H9 (cell line): ENCODE measurements around the gene UTF1. TPM values are rescaled to one million over a fixed set of nuclear protein-coding genes. Genes with fewer than 3 reads are reported as not detected.

Experiments used
- DNase-seq: peaks from one replicate; pipeline ENCODE4 v3.0.0-alpha.2; 2017
- H2AFZ ChIP-seq: one replicate; pipeline ENCODE4 v1.6.1; 2013; ENCODE audit warnings: mild to moderate bottlenecking, low read length, control low read depth, moderate library complexity
- H2AK5ac ChIP-seq: 2 replicates; pipeline ENCODE4 v1.6.1; 2013; ENCODE audit warnings: low read length, control low read depth, mixed read lengths; ENCODE audit not compliant: insufficient read length
- H2BK120ac ChIP-seq: one replicate; pipeline ENCODE4 v1.6.1; 2013; ENCODE audit warnings: low read depth, mild to moderate bottlenecking, low read length, control low read depth, inconsistent platforms; ENCODE audit not compliant: poor library complexity, severe bottlenecking
- H2BK12ac ChIP-seq: 2 replicates; pipeline ENCODE4 v1.6.1; 2013; ENCODE audit warnings: low read length, control low read depth, mixed read lengths, low read depth; ENCODE audit not compliant: insufficient read length
- H2BK15ac ChIP-seq: 2 replicates; pipeline ENCODE4 v1.6.1; 2013; ENCODE audit warnings: low read depth, low read length, control low read depth
- H2BK20ac ChIP-seq: one replicate; pipeline ENCODE4 v1.6.1; 2013; ENCODE audit warnings: low read depth, mild to moderate bottlenecking, low read length, control low read depth, inconsistent platforms; ENCODE audit not compliant: poor library complexity, severe bottlenecking
- H2BK5ac ChIP-seq: 2 replicates; pipeline ENCODE4 v1.6.1; 2013; ENCODE audit warnings: low read length, control low read depth, mixed read lengths; ENCODE audit not compliant: insufficient read length
- H3K14ac ChIP-seq: 2 replicates; pipeline ENCODE4 v1.6.1; 2013; ENCODE audit warnings: low read length, control low read depth; ENCODE audit not compliant: insufficient read depth
- H3K18ac ChIP-seq: 2 replicates; pipeline ENCODE4 v1.6.1; 2013; ENCODE audit warnings: low read depth, mild to moderate bottlenecking, mixed read lengths, low read length, control low read depth; ENCODE audit not compliant: insufficient read length
- H3K23ac ChIP-seq: 2 replicates; pipeline ENCODE4 v1.6.1; 2013; ENCODE audit warnings: low read length, control low read depth, mixed read lengths, low read depth; ENCODE audit not compliant: insufficient read length
- H3K23me2 ChIP-seq: 2 replicates; pipeline ENCODE4 v1.6.1; 2013; ENCODE audit warnings: low read depth, mild to moderate bottlenecking, mixed read lengths, low read length, control low read depth; ENCODE audit not compliant: insufficient read length, poor library complexity, severe bottlenecking
- H3K27ac ChIP-seq: 2 replicates; pipeline ENCODE4 v1.5.1; 2013; ENCODE audit warnings: low read length, control low read depth, mixed read lengths, low read depth; ENCODE audit not compliant: insufficient read length
- H3K27me3 ChIP-seq: 2 replicates; pipeline ENCODE4 v1.6.1; 2013; ENCODE audit warnings: low read length, control low read depth, inconsistent platforms; ENCODE audit not compliant: insufficient read depth
- H3K4ac ChIP-seq: 2 replicates; pipeline ENCODE4 v1.6.1; 2013; ENCODE audit warnings: low read depth, mild to moderate bottlenecking, control low read depth, inconsistent platforms, low read length, moderate library complexity
- H3K4me1 ChIP-seq: 2 replicates; pipeline ENCODE4 v1.6.1; 2013; ENCODE audit warnings: low read length, control low read depth, inconsistent platforms; ENCODE audit not compliant: insufficient read depth
- H3K4me2 ChIP-seq: 2 replicates; pipeline ENCODE4 v1.6.1; 2013; ENCODE audit warnings: low read length, control low read depth, mixed read lengths; ENCODE audit not compliant: insufficient read length, insufficient read depth
- H3K56ac ChIP-seq: 2 replicates; pipeline ENCODE4 v1.6.1; 2013; ENCODE audit warnings: low read depth, mild to moderate bottlenecking, mixed read lengths, low read length, control low read depth; ENCODE audit not compliant: insufficient read length
- H3K79me1 ChIP-seq: 2 replicates; pipeline ENCODE4 v1.6.1; 2013; ENCODE audit warnings: low read depth, mild to moderate bottlenecking, moderate library complexity, low read length, control low read depth, inconsistent platforms; ENCODE audit not compliant: insufficient read depth, poor library complexity, severe bottlenecking
- H3K79me2 ChIP-seq: 2 replicates; pipeline ENCODE4 v1.6.1; 2013; ENCODE audit warnings: low read length, control low read depth, inconsistent platforms; ENCODE audit not compliant: insufficient read depth
- H3K9ac ChIP-seq: 2 replicates; pipeline ENCODE4 v1.6.1; 2013; ENCODE audit warnings: low read length, control low read depth, mixed read lengths; ENCODE audit not compliant: insufficient read length; ENCODE audit errors: extremely low read depth
- H3K9me3 ChIP-seq: one replicate; pipeline ENCODE4 v1.6.1; 2013; ENCODE audit warnings: low read depth, low read length, inconsistent platforms; ENCODE audit not compliant: control insufficient read depth
- H3T11ph ChIP-seq: one replicate; pipeline ENCODE4 v1.6.1; 2013; ENCODE audit warnings: mild to moderate bottlenecking, low read length, control low read depth, inconsistent platforms
- H4K20me1 ChIP-seq: one replicate; pipeline ENCODE4 v1.6.1; 2013; ENCODE audit not compliant: control insufficient read depth, insufficient read length, insufficient read depth
- H4K5ac ChIP-seq: 2 replicates; pipeline ENCODE4 v1.6.1; 2013; ENCODE audit warnings: low read depth, mild to moderate bottlenecking, mixed read lengths, low read length, control low read depth; ENCODE audit not compliant: insufficient read length
- H4K8ac ChIP-seq: replicated peaks from 2 replicates; pipeline ENCODE4 v1.6.1; 2013; ENCODE audit warnings: low read length, control low read depth, mixed read lengths, low read depth; ENCODE audit not compliant: insufficient read length
- H4K91ac ChIP-seq: 2 replicates; pipeline ENCODE4 v1.6.1; 2013; ENCODE audit warnings: low read depth, mild to moderate bottlenecking, moderate library complexity, mixed read lengths, low read length, control low read depth; ENCODE audit not compliant: insufficient read length
- H3K27ac Mint-ChIP-seq, 3 experiments: 2 replicates in 2 of 3; 3 replicates in 1 of 3; pipeline ENCODE4 v1.8.0; 2020 to 2021; ENCODE audit warnings: mixed read lengths in 3 of 3, mild to moderate bottlenecking in 1 of 3, moderate library complexity in 1 of 3
- H3K27me3 Mint-ChIP-seq: 2 replicates; pipeline ENCODE4 v1.8.0; 2021; ENCODE audit warnings: low read depth, mild to moderate bottlenecking, moderate library complexity, mixed read lengths
- H3K36me3 Mint-ChIP-seq, 3 experiments: 2 replicates in 2 of 3; 3 replicates in 1 of 3; pipeline ENCODE4 v1.8.0; 2020 to 2021; ENCODE audit warnings: low read depth in 3 of 3, mixed read lengths in 3 of 3; ENCODE audit not compliant: insufficient read depth in 1 of 3
- H3K4me1 Mint-ChIP-seq, 2 experiments: 2 replicates each; pipeline ENCODE4 v1.8.0; 2020; ENCODE audit warnings: mixed read lengths in 2 of 2
- H3K4me3 Mint-ChIP-seq, 2 experiments: 2 replicates in 1 of 2; 3 replicates in 1 of 2; pipeline ENCODE4 v1.8.0; 2020 to 2021; ENCODE audit warnings: mild to moderate bottlenecking in 2 of 2, mixed read lengths in 2 of 2, moderate library complexity in 1 of 2
- H3K9me3 Mint-ChIP-seq, 2 experiments: 2 replicates in 1 of 2; 3 replicates in 1 of 2; pipeline ENCODE4 v1.8.0; 2020; ENCODE audit warnings: mild to moderate bottlenecking in 2 of 2, mixed read lengths in 2 of 2, moderate library complexity in 1 of 2
- CTCF ChIP-seq: fragments of 200-600 bp; sonication (generic); conservative IDR thresholded peaks from 3 replicates; pipeline ENCODE4 v1.8.0; 2021; ENCODE audit warnings: antibody characterized with exemption, mild to moderate bottlenecking
- WGBS: extraction: QIAGEN DNeasy Blood & Tissue Kit; methylation state at CpG from one replicate; pipeline ENCODE4 v1.1.7; 2013; ENCODE audit warnings: missing lambda C conversion rate, low lambda C conversion rate, mixed read lengths; ENCODE audit not compliant: insufficient read length; ENCODE audit errors: extremely low coverage; 5-methylcytosine and 5-hydroxymethylcytosine counted together
- total RNA-seq: library from RNA; stranded (reverse); gene quantifications from 2 replicates; pipeline ENCODE4 v1.2.1, GENCODE V29; 2021

The UTF1 gene
- total RNA-seq, 1 experiment from 2014 or later, result 31.5 TPM

DNA sequence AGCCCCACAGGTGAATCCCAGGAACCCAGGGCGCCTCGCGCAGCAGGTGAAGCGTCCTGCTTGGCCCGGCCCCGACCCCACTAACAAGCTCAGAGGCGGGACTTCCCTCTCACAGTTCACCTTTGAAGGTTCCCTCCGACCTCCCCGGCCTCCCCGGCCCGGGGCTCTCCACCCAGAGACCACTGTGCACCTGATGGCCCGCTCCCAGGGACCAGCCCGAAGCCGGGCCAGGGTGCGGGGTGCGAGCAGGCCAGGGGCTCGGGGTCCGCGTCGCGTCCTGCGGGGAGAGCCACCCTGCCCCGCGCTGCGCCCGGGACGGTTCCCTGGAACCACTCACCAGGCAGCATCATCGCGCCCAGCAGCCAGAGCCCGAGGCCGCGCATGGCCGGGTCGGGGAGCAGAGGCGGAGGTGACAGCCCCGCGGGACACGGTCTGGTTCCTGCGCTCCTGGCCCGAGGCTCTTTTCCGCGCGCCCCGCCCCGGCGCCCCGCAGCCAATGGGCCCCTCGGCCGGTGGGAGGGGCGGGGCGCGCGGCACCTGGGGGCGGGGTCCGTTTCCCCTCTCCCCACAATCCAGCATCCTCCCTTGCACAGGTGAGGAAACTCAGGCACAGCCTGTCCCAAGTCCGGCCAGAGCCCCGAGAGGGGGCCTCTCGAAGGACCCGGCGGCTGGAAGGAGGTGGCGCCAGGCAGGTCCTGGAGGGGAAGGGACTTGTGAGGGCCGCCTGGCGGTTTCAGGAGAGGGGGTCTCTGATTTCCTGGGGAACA lies 46.6 kb downstream of the UTF1 start, which contains the start of gene ADAM8:
ADAM8 (minus strand) TSS at position 434 of the 767 bp plus-strand sequence; CDS start at position 383, 51 bp downstream.
- no peak within 1 kb of the TSS for H3K18ac ChIP-seq
- H3K9me3 ChIP-seq, result no peaks in the 10 kb centered on the region
- H4K8ac ChIP-seq, result no peak within 1 kb of the TSS
- no peak within 1 kb of the TSS for H2BK120ac ChIP-seq
- no peak within 1 kb of the TSS for H3K27ac ChIP-seq
- TF ChIP-seq CTCF, result peak; percentile 19; the same call in 1 of the 3 replicates
- H3K56ac ChIP-seq, result no peak within 1 kb of the TSS
- no peaks in the 10 kb centered on the region for H3K79me2 ChIP-seq
- no peak within 1 kb of the TSS for H2BK15ac ChIP-seq
- no CpG with 5 or more reads among the region's 63 CpGs for WGBS
- H2AFZ ChIP-seq, result no peak within 1 kb of the TSS
- peak within 1 kb of the TSS; percentile 37 for H3K4me2 ChIP-seq
- H4K91ac ChIP-seq, result no peak within 1 kb of the TSS
- no peaks in the 10 kb centered on the region for H3K79me1 ChIP-seq
- no peak within 1 kb of the TSS for H2AK5ac ChIP-seq
- H3K14ac ChIP-seq, result 0 out of 2 replicates have a peak within 1 kb of the TSS, but pooled peaks have one; percentile 6
- Mint-ChIP-seq H3K27me3 (peaks cover 11% of the 10 kb centered on the region), H3K4me3 (peak within 1 kb of the TSS; percentile 48 to 67), H3K36me3 (peaks cover 0 to 11% (median 3%) of the 10 kb centered on the region in 3 experiments; a peak in 4 of 7 replicates), H3K27ac (peak within 1 kb of the TSS in 1 of 3 experiments; percentile 48; a peak in 1 of 7 replicates), H3K9me3 (no peaks in the 10 kb centered on the region), H3K4me1 (peaks cover 3 to 7% of the 10 kb centered on the region in 2 experiments; a peak in 3 of 4 replicates)
- H3K27me3 ChIP-seq, result no peaks in the 10 kb centered on the region; the same call in 1 of the 2 replicates
- no peak within 1 kb of the TSS for H2BK20ac ChIP-seq
- H3K9ac ChIP-seq, result no peak within 1 kb of the TSS
- H3K23me2 ChIP-seq, result peaks cover 7% of the 10 kb centered on the region
- peak; percentile 90 for DNase-seq
- H3K23ac ChIP-seq, result no peak within 1 kb of the TSS
- no peak within 1 kb of the TSS for H2BK12ac ChIP-seq
- H3K4ac ChIP-seq, result no peak within 1 kb of the TSS
- H4K20me1 ChIP-seq, result no peaks in the 10 kb centered on the region
- no peaks in the 10 kb centered on the region for H3K4me1 ChIP-seq
- H4K5ac ChIP-seq, result no peak within 1 kb of the TSS
- H2BK5ac ChIP-seq, result no peak within 1 kb of the TSS
- H3T11ph ChIP-seq, result no peak within 1 kb of the TSS
